Ramos (cell line): Measurements from ENCODE around the gene NRG3.
"Not testable (repeated sequence)": the region's sequence is repeated elsewhere in the genome, so short reads cannot be mapped to it uniquely, and the experiment has no call there.

Source experiments
- in situ Hi-C: fragments of 300-500 bp; cut with MboI; formaldehyde crosslinking; loops from one replicate; pipeline ENCODE4 v1.14.3; 2022; ENCODE audit warnings: low sequenced_read_pairs; ENCODE audit not compliant: unreplicated experiment

NRG3 gene

GRCh38 chr10:82924711-82925110, 1049.7 kb downstream of the NRG3 start:
- in situ Hi-C loops, result no loop called here

GRCh38 chr10:82925547-82925946, 1050.6 kb downstream of the NRG3 start:
- in situ Hi-C loops, result no loop called here

GRCh38 chr10:82932451-82932850, 1057.5 kb downstream of the NRG3 start:
- in situ Hi-C loops, result no loop called here

GRCh38 chr10:82934429-82934828, 1059.4 kb downstream of the NRG3 start:
- in situ Hi-C loops, result no loop called here

- in situ Hi-C loops, result no loop called here
These were observed 1060.0 kb downstream of the NRG3 start for GRCh38 chr10:82934947-82935346.

- in situ Hi-C loops, result no loop called here
These were observed 1063.3 kb downstream of the NRG3 start for GRCh38 chr10:82938331-82938730.

- in situ Hi-C loops, result no loop called here
These were observed 1067.5 kb downstream of the NRG3 start for GRCh38 chr10:82942286-82943099.

GRCh38 chr10:82943142-82943541, 1068.1 kb downstream of the NRG3 start:
- in situ Hi-C loops, result no loop called here

GRCh38 chr10:82949816-82950575, 1075.0 kb downstream of the NRG3 start:
- in situ Hi-C loops, result no loop called here

- in situ Hi-C loops, result no loop called here
These were observed 1078.3 kb downstream of the NRG3 start for GRCh38 chr10:82953331-82953730.

- in situ Hi-C loops, result no loop called here
These were observed 1078.9 kb downstream of the NRG3 start for GRCh38 chr10:82953909-82954308.

- in situ Hi-C loops, result not testable (repeated sequence)
These were observed 1085.5 kb downstream of the NRG3 start for GRCh38 chr10:82960421-82961060.

GRCh38 chr10:82961864-82962263, 1086.9 kb downstream of the NRG3 start:
- in situ Hi-C loops, result no loop called here

- in situ Hi-C loops, result no loop called here
These were observed 1091.1 kb downstream of the NRG3 start for GRCh38 chr10:82966130-82966529.

GRCh38 chr10:82968533-82968932, 1093.5 kb downstream of the NRG3 start:
- in situ Hi-C loops, result no loop called here

GRCh38 chr10:82969405-82969804, 1094.4 kb downstream of the NRG3 start:
- in situ Hi-C loops, result no loop called here

- in situ Hi-C loops, result no loop called here
These were observed 1105.3 kb downstream of the NRG3 start for GRCh38 chr10:82980321-82980720.

GRCh38 chr10:82981137-82981723, 1106.2 kb downstream of the NRG3 start:
- in situ Hi-C loops, result no loop called here

- in situ Hi-C loops, result no loop called here
These were observed 1107.2 kb downstream of the NRG3 start for GRCh38 chr10:82982110-82982608.

GRCh38 chr10:82986216-82986615, 1111.2 kb downstream of the NRG3 start:
- in situ Hi-C loops, result no loop called here
